HFFc6 (cell line): Measurements from ENCODE around the gene FNDC3A. TPM values are rescaled to one million over a fixed set of nuclear protein-coding genes. Genes with fewer than 3 reads are reported as not detected.

ENCODE experiments used
- DNase-seq: peaks from one replicate; pipeline ENCODE4 v3.0.0-alpha.2; 2018
- H3K27ac Mint-ChIP-seq: 2 replicates; pipeline ENCODE4 v1.8.0; 2020; ENCODE audit warnings: mild to moderate bottlenecking, mixed read lengths
- H3K27me3 Mint-ChIP-seq: 2 replicates; pipeline ENCODE4 v1.8.0; 2021; ENCODE audit warnings: mild to moderate bottlenecking, moderate library complexity, mixed read lengths; ENCODE audit not compliant: insufficient read depth
- H3K36me3 Mint-ChIP-seq: 2 replicates; pipeline ENCODE4 v1.8.0; 2021; ENCODE audit warnings: low read depth, mixed read lengths
- H3K4me1 Mint-ChIP-seq: 2 replicates; pipeline ENCODE4 v1.8.0; 2020; ENCODE audit warnings: low read depth, mixed read lengths
- H3K4me3 Mint-ChIP-seq: 2 replicates; pipeline ENCODE4 v1.8.0; 2020; ENCODE audit warnings: mild to moderate bottlenecking, moderate library complexity, mixed read lengths
- H3K9me3 Mint-ChIP-seq: 2 replicates; pipeline ENCODE4 v1.8.0; 2020; ENCODE audit warnings: mild to moderate bottlenecking, mixed read lengths
- CTCF ChIP-seq: fragments of 200-600 bp; sonication (generic); IDR thresholded peaks from 2 replicates; pipeline ENCODE4 v1.5.0; 2021; ENCODE audit warnings: antibody characterized with exemption, mild to moderate bottlenecking
- long read RNA-seq: library from polyadenylated mRNA; unstranded; transcript quantifications from one replicate; pipeline ENCODE4 v2.0.0, GENCODE V29; 2019
- total RNA-seq, 6 experiments: library from RNA; stranded (reverse); fragmentation: NEBNext Ultra II Directional; extraction: Animal tissue kit (Norgen Biotek cat#: 25700); gene quantifications; 2 replicates in 1 of 6; 3 replicates in 5 of 6; pipeline ENCODE4 v1.2.3, GENCODE V29; 2021

FNDC3A gene
- total RNA-seq = 10 to 100 TPM; 60.3 to 73.8 (median 67.9) TPM
- long read RNA-seq, full-length matches to known transcripts = 5 of 53 reads
- long read RNA-seq, partial matches to known transcripts = 30 of 53 reads
- long read RNA-seq, other reads (novel, unspliced or antisense) = 18 of 53 reads

- Mint-ChIP-seq H3K4me1 (peaks cover 37% of the 10 kb centered on the region), H3K27ac (peak within 1 kb of the TSS; percentile 94), H3K4me3 (peak within 1 kb of the TSS; percentile 97), H3K36me3 (peaks cover 51% of the 10 kb centered on the region), H3K9me3 (peaks cover 43% of the 10 kb centered on the region), H3K27me3 (no peaks in the 10 kb centered on the region)
- peak; percentile 59 for TF ChIP-seq CTCF
- DNase-seq = peak; percentile 71
Measured at GRCh38 chr13:48975856-48976575, at the start of gene FNDC3A. Gene FNDC3A (plus strand): TSS chr13:48975912. CDS start chr13:49006191, 30,279 bp downstream.

- peaks cover 26% of the 10 kb centered on the region for H3K27me3 Mint-ChIP-seq
- no peak overlapping the region for H3K27ac Mint-ChIP-seq
- H3K9me3 Mint-ChIP-seq = no peaks in the 10 kb centered on the region
- no peak for DNase-seq
- H3K4me3 Mint-ChIP-seq = no peak overlapping the region
- H3K4me1 Mint-ChIP-seq = no peaks in the 10 kb centered on the region
- no peaks in the 10 kb centered on the region for H3K36me3 Mint-ChIP-seq
- TF ChIP-seq CTCF = no peak
Measured at GRCh38 chr13:48928757-48929430, 46.8 kb upstream of the FNDC3A start.

- H3K4me1 Mint-ChIP-seq = no peaks in the 10 kb centered on the region
- no peaks in the 10 kb centered on the region for H3K9me3 Mint-ChIP-seq
- no peak overlapping the region for H3K4me3 Mint-ChIP-seq
- H3K27ac Mint-ChIP-seq = no peak overlapping the region
- TF ChIP-seq CTCF = no peak
- H3K27me3 Mint-ChIP-seq = peaks cover 26% of the 10 kb centered on the region
- DNase-seq = no peak
- H3K36me3 Mint-ChIP-seq = no peaks in the 10 kb centered on the region
Measured at GRCh38 chr13:48930918-48931317, 44.8 kb upstream of the FNDC3A start.

- no peaks in the 10 kb centered on the region for H3K9me3 Mint-ChIP-seq
- no peak for TF ChIP-seq CTCF
- H3K4me1 Mint-ChIP-seq = peaks cover 6% of the 10 kb centered on the region; the same call in 1 of the 2 replicates
- DNase-seq = no peak
- H3K36me3 Mint-ChIP-seq = no peaks in the 10 kb centered on the region
- H3K4me3 Mint-ChIP-seq = no peak overlapping the region
- peaks cover under 1% of the 10 kb centered on the region; the same call in 1 of the 2 replicates for H3K27me3 Mint-ChIP-seq
- H3K27ac Mint-ChIP-seq = no peak overlapping the region
Measured at GRCh38 chr13:48938308-48938943, 37.3 kb upstream of the FNDC3A start.

- H3K9me3 Mint-ChIP-seq = no peaks in the 10 kb centered on the region
- H3K27me3 Mint-ChIP-seq = no peaks in the 10 kb centered on the region; the same call in 1 of the 2 replicates
- H3K36me3 Mint-ChIP-seq = no peaks in the 10 kb centered on the region
- peaks cover 6% of the 10 kb centered on the region; the same call in 1 of the 2 replicates for H3K4me1 Mint-ChIP-seq
- no peak for DNase-seq
- no peak overlapping the region for H3K4me3 Mint-ChIP-seq
- TF ChIP-seq CTCF = no peak
- H3K27ac Mint-ChIP-seq = no peak overlapping the region
Measured at GRCh38 chr13:48939728-48940127, 36.0 kb upstream of the FNDC3A start.
